ENCODE data around the gene AFF3. TPM values are rescaled to one million over a fixed set of nuclear protein-coding genes. Genes with fewer than 3 reads are reported as not detected.

The AFF3 gene
- total and polyA plus RNA-seq, 3 donors from 2014 or later = 18.0 to 34.4 (median 27.1) TPM

- Histone ChIP-seq H3K9me3 (no peaks in the 10 kb centered on the region), H3K4me1 (no peaks in the 10 kb centered on the region), H3K4me3 (no peak overlapping the region), H3K27ac (no peak overlapping the region), H3K36me3 (ENCODE audit: low read depth, missing control alignments) (no peaks in the 10 kb centered on the region), H3K27me3 (no peaks in the 10 kb centered on the region)
- WGBS, 2 donors = 95 to 96% methylated on average over 5 of the region's 5 CpGs
- TF ChIP-seq POLR2A (IDR thresholded peaks at IDR 0.05) = no peak
- no peak for TF ChIP-seq CTCF (IDR thresholded peaks at IDR 0.05)
- intact Hi-C loops (cut with DNase I; ENCODE audit: low total_unique reads) = no loop called here
- DNase-seq = no peak
These were observed 89.1 kb downstream of the AFF3 start for GRCh38 chr2:100053087-100053885.

GRCh38 chr2:100052650-100053049, 89.7 kb downstream of the AFF3 start:
- 93 to 100% methylated on average over 4 of the region's 4 CpGs for WGBS, 2 donors
- no peaks in the 10 kb centered on the region for H3K4me1 ChIP-seq
- no peak overlapping the region for H3K27ac ChIP-seq
- intact Hi-C loops (cut with DNase I; ENCODE audit: low total_unique reads) = no loop called here
- DNase-seq = no peak
- H3K9me3 ChIP-seq = no peaks in the 10 kb centered on the region
- no peaks in the 10 kb centered on the region for H3K27me3 ChIP-seq
- H3K36me3 ChIP-seq (ENCODE audit: low read depth, missing control alignments) = no peaks in the 10 kb centered on the region
- TF ChIP-seq POLR2A (IDR thresholded peaks at IDR 0.05) = no peak
- no peak for TF ChIP-seq CTCF (IDR thresholded peaks at IDR 0.05)
- no peak overlapping the region for H3K4me3 ChIP-seq

GRCh38 chr2:100051253-100051652, 91.1 kb downstream of the AFF3 start:
- Histone ChIP-seq H3K36me3 (ENCODE audit: low read depth, missing control alignments) (no peaks in the 10 kb centered on the region), H3K27ac (no peak overlapping the region), H3K27me3 (no peaks in the 10 kb centered on the region), H3K9me3 (no peaks in the 10 kb centered on the region), H3K4me1 (no peaks in the 10 kb centered on the region), H3K4me3 (no peak overlapping the region)
- 92 to 97% methylated on average over 5 of the region's 5 CpGs for WGBS, 2 donors
- no peak for DNase-seq
- intact Hi-C loops (cut with DNase I; ENCODE audit: low total_unique reads) = no loop called here
- no peak for TF ChIP-seq POLR2A (IDR thresholded peaks at IDR 0.05)
- TF ChIP-seq CTCF (IDR thresholded peaks at IDR 0.05) = no peak

- TF ChIP-seq POLR2A (IDR thresholded peaks at IDR 0.05) = no peak
- no peak for TF ChIP-seq CTCF (IDR thresholded peaks at IDR 0.05)
- no peak overlapping the region for H3K27ac ChIP-seq
- H3K9me3 ChIP-seq = no peaks in the 10 kb centered on the region
- H3K4me1 ChIP-seq = no peaks in the 10 kb centered on the region
- no peak for DNase-seq
- H3K36me3 ChIP-seq (ENCODE audit: low read depth, missing control alignments) = no peaks in the 10 kb centered on the region
- 92 to 94% methylated on average over 6 of the region's 6 CpGs for WGBS, 2 donors
- intact Hi-C loops (cut with DNase I; ENCODE audit: low total_unique reads) = no loop called here
- H3K27me3 ChIP-seq = no peaks in the 10 kb centered on the region
- H3K4me3 ChIP-seq = no peak overlapping the region
These were observed 91.7 kb downstream of the AFF3 start for GRCh38 chr2:100050685-100051084.
